ENCODE results near the gene GOLGA1.

GRCh38 chr9:124869986-124870560 is 70.8 kb downstream of the GOLGA1 start:
- TF ChIP-seq CTCF (IDR thresholded peaks at IDR 0.05) (no peak), ZFX (IDR thresholded peaks at IDR 0.05; ENCODE audit: borderline replicate concordance) (no peak)

Measured in 22Rv1 (cell line).